Spleen (tissue), 11 donors: ENCODE results near the gene GRAMD1A. TPM values are rescaled to one million over a fixed set of nuclear protein-coding genes. Genes with fewer than 3 reads are reported as not detected.
A peak's percentile ranks its signal among the peaks of the same experiment; 100 is the strongest.
"Not testable (repeated sequence)": the region's sequence is repeated elsewhere in the genome, so short reads cannot be mapped to it uniquely, and the experiment has no call there.

ENCODE experiments used
- DNase-seq: peaks from one replicate; pipeline ENCODE4 v3.0.0-alpha.2; 2020
- H3K27ac ChIP-seq, 8 donors: fragments of 200-600 bp; sonication (generic) in 7 of 8; 1 replicate in 4 of 8; 2 replicates in 4 of 8; pipeline versions ENCODE4 v1.5.0 to v1.8.0; 2016 to 2021; ENCODE audit warnings: inconsistent platforms in 4 of 8, mild to moderate bottlenecking in 4 of 8, moderate library complexity in 1 of 8
- H3K27me3 ChIP-seq, 7 donors: fragments of 200-600 bp; sonication (generic) in 6 of 7; replicated peaks in 1 of 7; 1 replicate in 4 of 7; 2 replicates in 3 of 7; pipeline versions ENCODE4 v1.5.0 to v1.8.0; 2016 to 2021; ENCODE audit warnings: inconsistent platforms in 3 of 7, mild to moderate bottlenecking in 1 of 7
- H3K36me3 ChIP-seq, 6 donors: fragments of 200-600 bp; sonication (generic) in 5 of 6; 1 replicate in 4 of 6; 2 replicates in 2 of 6; pipeline versions ENCODE4 v1.5.0 to v1.8.0; 2016 to 2021; ENCODE audit warnings: inconsistent platforms in 2 of 6
- H3K4me1 ChIP-seq, 6 donors: fragments of 200-600 bp; sonication (generic) in 5 of 6; 1 replicate in 3 of 6; 2 replicates in 3 of 6; pipeline versions ENCODE4 v1.5.0 to v1.8.0; 2016 to 2021; ENCODE audit warnings: inconsistent platforms in 3 of 6
- H3K4me3 ChIP-seq, 8 donors: fragments of 200-600 bp; sonication (generic) in 7 of 8; 1 replicate in 4 of 8; 2 replicates in 4 of 8; pipeline versions ENCODE4 v1.5.0 to v1.8.0; 2016 to 2021; ENCODE audit warnings: inconsistent platforms in 4 of 8, mild to moderate bottlenecking in 4 of 8, moderate library complexity in 2 of 8
- H3K9me3 ChIP-seq, 8 donors: fragments of 200-600 bp; sonication (generic) in 7 of 8; 1 replicate in 4 of 8; 2 replicates in 4 of 8; pipeline versions ENCODE4 v1.5.0 to v1.8.0; 2016 to 2021; ENCODE audit warnings: inconsistent platforms in 4 of 8
- CTCF ChIP-seq, 11 experiments: fragments of 200-600 bp in 7 of 11; fragments of 450-650 bp in 4 of 11; sonication (generic) in 4 of 11; IDR thresholded peaks in 8 of 11; conservative IDR thresholded peaks in 3 of 11; 1 replicate in 7 of 11; 2 replicates in 4 of 11; pipeline versions ENCODE4 v1.4.0 to v1.8.0; 2016 to 2021; ENCODE audit warnings: antibody characterized with exemption in 11 of 11, inconsistent platforms in 4 of 11, mild to moderate bottlenecking in 1 of 11
- POLR2A ChIP-seq, 3 donors: fragments of 450-650 bp; IDR thresholded peaks; one replicate each; pipeline ENCODE4 v1.5.1; 2017; ENCODE audit warnings: antibody characterized with exemption in 3 of 3, mild to moderate bottlenecking in 1 of 3
- POLR2AphosphoS5 ChIP-seq, 3 donors: sonication (generic); formaldehyde crosslinking; IDR thresholded peaks; one replicate each; pipeline ENCODE4 v1.5.1; 2017; ENCODE audit warnings: antibody characterized with exemption in 3 of 3
- WGBS, 5 donors: extraction: QIAGEN DNeasy Blood & Tissue Kit in 3 of 5; methylation state at CpG; one replicate each; pipeline versions ENCODE4 v1.1.5 to v1.1.7; 2013 to 2018; 5-methylcytosine and 5-hydroxymethylcytosine counted together
- intact Hi-C: fragments of 100-400 bp; cut with DNase I; formaldehyde crosslinking; loops from one replicate; pipeline ENCODE4 v1.15.0; 2023; ENCODE audit warnings: low total_unique reads
- polyA plus RNA-seq, 3 donors: library from polyadenylated mRNA; stranded (reverse); fragments of 200-250 nt; gene quantifications; one replicate each; pipeline ENCODE4 v1.2.1, GENCODE V29; 2013
- total RNA-seq, 7 donors: library from RNA; depleted of rRNA in 3 of 7; stranded (reverse); fragments of >200 nt in 3 of 7; fragmentation: NEBNext Ultra II Directional in 4 of 7; extraction: Animal tissue kit (Norgen Biotek cat#: 25700) in 4 of 7; gene quantifications; one replicate each; pipeline versions ENCODE4 v1.1.0 to v1.2.1, GENCODE V29; 2016 to 2021
- donor health status: healthy with polysubstance abuse.
- donor health status: DM: no; HTN: no; CAD: no; lungs with moderate emphysema.
- donor health status: DM: no; HTN: no; CAD: no.
- donor health status: Bipolar disorder and iron deficiency.
- donor health status: healthy.
- donor health status: DM: no; HTN: no; CAD: no.
- donor health status: DM: yes; HTN: yes; CAD: no.

GRAMD1A gene
- total and polyA plus RNA-seq, 10 donors: 30.0 to 177 (median 101) TPM

- 77 to 97% (median 84%) methylated on average over 6 of the region's 6 CpGs for WGBS, 5 donors
- peaks cover 4 to 21% (median 12%) of the 10 kb centered on the region in 6 donors for H3K4me1 ChIP-seq
- no peak overlapping the region for H3K27ac ChIP-seq
- intact Hi-C loops: no loop called here
- no peak for DNase-seq
- no peak overlapping the region for H3K4me3 ChIP-seq
- no peaks in the 10 kb centered on the region for H3K36me3 ChIP-seq
- peaks cover 0 to 37% (median 14%) of the 10 kb centered on the region in 8 donors for H3K9me3 ChIP-seq
- TF ChIP-seq POLR2A (IDR thresholded peaks at IDR 0.05): no peak
- no peak for TF ChIP-seq CTCF (IDR thresholded peaks at IDR 0.05 in 8 of 11, conservative IDR thresholded peaks at IDR 0.05 in 3 of 11)
- no peak for TF ChIP-seq POLR2AphosphoS5 (IDR thresholded peaks at IDR 0.05)
- H3K27me3 ChIP-seq: no peaks in the 10 kb centered on the region
Observed at GRCh38 chr19:34967551-34967950, 32.6 kb upstream of the GRAMD1A start.

DNA sequence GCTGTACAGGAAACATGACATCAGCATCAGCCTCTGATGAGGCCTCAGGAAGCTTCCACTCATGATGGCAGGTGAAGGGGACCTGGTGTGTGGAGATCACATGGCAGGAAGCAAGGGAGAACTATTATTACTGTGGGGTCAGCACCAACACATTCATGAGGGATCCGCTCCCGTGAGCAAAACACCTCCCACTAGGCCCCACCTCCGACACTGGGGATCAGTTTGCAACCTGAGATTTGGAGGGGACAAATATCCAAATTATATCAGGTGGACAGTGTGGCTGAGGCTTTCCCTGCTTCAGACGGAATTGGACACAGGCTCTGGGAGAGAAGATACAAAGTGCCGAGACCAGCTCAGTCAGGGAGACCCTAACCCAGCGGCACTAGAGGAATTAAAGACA lies 30.4 kb upstream of the GRAMD1A start:
- Histone ChIP-seq H3K4me1 (peaks cover 0 to 21% (median 16%) of the 10 kb centered on the region in 6 donors), H3K4me3 (no peak overlapping the region), H3K36me3 (no peaks in the 10 kb centered on the region), H3K27ac (no peak overlapping the region), H3K27me3 (no peaks in the 10 kb centered on the region), H3K9me3 (peaks cover 0 to 37% (median 14%) of the 10 kb centered on the region in 8 donors)
- intact Hi-C loops: loop anchor here (5.0 kb wide), 1 partner anchor 123 kb away; no protein-coding TSS in a partner anchor
- TF ChIP-seq POLR2A (IDR thresholded peaks at IDR 0.05) (no peak), POLR2AphosphoS5 (IDR thresholded peaks at IDR 0.05) (no peak)
- DNase-seq: no peak
- 89 to 93% (median 91%) methylated on average over 6 of the region's 6 CpGs for WGBS, 5 donors

GRCh38 chr19:34970185-34970780 lies 29.8 kb upstream of the GRAMD1A start:
- H3K4me1 ChIP-seq: peaks cover 0 to 26% (median 18%) of the 10 kb centered on the region in 6 donors
- H3K9me3 ChIP-seq: peaks cover 0 to 36% (median 14%) of the 10 kb centered on the region in 8 donors
- H3K36me3 ChIP-seq, H3K27ac ChIP-seq, H3K4me3 ChIP-seq, DNase-seq, H3K27me3 ChIP-seq: not testable (repeated sequence)
- intact Hi-C loops: loop anchor here (5.0 kb wide), 1 partner anchor 122 kb away; no protein-coding TSS in a partner anchor
- 85 to 92% (median 87%) methylated on average over 12 of the region's 12 CpGs for WGBS, 5 donors

DNA sequence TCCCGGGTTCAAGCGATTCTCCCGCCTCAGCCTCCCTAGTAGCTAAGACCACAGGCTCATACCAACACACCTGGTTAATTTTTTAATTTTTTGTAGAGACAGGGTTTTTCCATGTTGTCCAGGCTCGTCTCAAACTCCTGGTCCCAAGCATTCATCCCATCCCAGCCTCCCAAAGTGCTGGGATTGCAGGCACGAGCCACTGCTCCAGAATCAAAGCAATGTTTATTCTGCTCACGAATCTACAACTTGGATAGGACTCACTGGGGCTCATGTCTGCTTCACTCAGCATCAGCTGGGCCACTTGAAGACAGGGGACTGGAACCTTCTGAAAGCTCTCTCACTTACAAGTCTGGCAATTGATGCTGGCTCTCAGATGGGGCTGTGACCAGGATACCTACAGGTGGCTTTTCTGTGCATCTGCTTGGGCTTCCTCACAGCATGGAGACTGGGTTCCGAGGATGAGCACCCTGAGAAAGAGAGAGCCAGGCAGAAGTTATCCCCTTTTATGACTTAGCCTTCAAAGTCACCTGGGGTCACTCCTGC lies 27.9 kb upstream of the GRAMD1A start:
- Histone ChIP-seq H3K27me3 (no peaks in the 10 kb centered on the region), H3K4me3 (no peak overlapping the region), H3K9me3 (peaks cover 0 to 26% (median 12%) of the 10 kb centered on the region in 8 donors), H3K4me1 (peaks cover 0 to 34% (median 18%) of the 10 kb centered on the region in 6 donors), H3K27ac (no peak overlapping the region), H3K36me3 (no peaks in the 10 kb centered on the region)
- intact Hi-C loops: loop anchor here (2.0 to 5.0 kb wide), 2 partner anchors 41 to 120 kb away; no protein-coding TSS in a partner anchor
- WGBS, 5 donors: 82 to 90% (median 87%) methylated on average over 6 to 7 of the region's 7 CpGs
- no peak for TF ChIP-seq POLR2AphosphoS5 (IDR thresholded peaks at IDR 0.05)
- TF ChIP-seq CTCF (IDR thresholded peaks at IDR 0.05 in 8 of 11, conservative IDR thresholded peaks at IDR 0.05 in 3 of 11): no peak
- no peak for DNase-seq

DNA sequence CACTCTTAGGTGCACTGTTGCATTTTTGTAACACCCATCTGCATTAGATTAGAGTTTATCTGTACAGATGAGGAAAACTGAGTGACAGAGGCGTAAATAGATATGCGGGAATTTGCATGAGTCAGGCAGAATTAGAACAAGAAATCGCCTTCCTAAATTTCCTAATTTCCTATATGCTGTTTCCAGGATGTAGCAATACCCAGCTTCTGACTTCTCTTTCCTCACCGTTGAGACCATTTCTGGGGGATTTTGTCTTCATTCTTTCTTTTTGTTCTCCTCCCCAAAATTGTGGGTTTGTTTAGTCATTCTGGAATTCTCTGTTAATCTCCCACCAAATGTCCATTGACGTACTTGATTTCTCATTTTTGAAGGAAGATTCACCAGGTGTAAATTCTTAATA lies 25.5 kb upstream of the GRAMD1A start:
- Histone ChIP-seq H3K9me3 (peaks cover 0 to 9% (median 4%) of the 10 kb centered on the region in 8 donors), H3K27me3 (no peaks in the 10 kb centered on the region), H3K27ac (peak overlapping the region in 5 of 8 donors; percentile 28 to 79 (median 78)), H3K4me3 (no peak overlapping the region), H3K4me1 (peaks cover 0 to 34% (median 18%) of the 10 kb centered on the region in 6 donors), H3K36me3 (no peaks in the 10 kb centered on the region)
- intact Hi-C loops: loop anchor here (5.0 kb wide), 1 partner anchor 118 kb away; no protein-coding TSS in a partner anchor
- WGBS, 5 donors: 38 to 75% (median 52%) methylated on average over 5 of the region's 5 CpGs
- TF ChIP-seq CTCF (IDR thresholded peaks at IDR 0.05 in 8 of 11, conservative IDR thresholded peaks at IDR 0.05 in 3 of 11) (no peak), POLR2AphosphoS5 (IDR thresholded peaks at IDR 0.05) (no peak), POLR2A (IDR thresholded peaks at IDR 0.05) (no peak)
- no peak for DNase-seq
